ENCODE measurements around the gene S100A10. TPM values are rescaled to one million over a fixed set of nuclear protein-coding genes. Genes with fewer than 3 reads are reported as not detected.

Gene S100A10
- total and polyA plus RNA-seq, 2 donors from 2014 or later = 467 to 500 TPM

DNA sequence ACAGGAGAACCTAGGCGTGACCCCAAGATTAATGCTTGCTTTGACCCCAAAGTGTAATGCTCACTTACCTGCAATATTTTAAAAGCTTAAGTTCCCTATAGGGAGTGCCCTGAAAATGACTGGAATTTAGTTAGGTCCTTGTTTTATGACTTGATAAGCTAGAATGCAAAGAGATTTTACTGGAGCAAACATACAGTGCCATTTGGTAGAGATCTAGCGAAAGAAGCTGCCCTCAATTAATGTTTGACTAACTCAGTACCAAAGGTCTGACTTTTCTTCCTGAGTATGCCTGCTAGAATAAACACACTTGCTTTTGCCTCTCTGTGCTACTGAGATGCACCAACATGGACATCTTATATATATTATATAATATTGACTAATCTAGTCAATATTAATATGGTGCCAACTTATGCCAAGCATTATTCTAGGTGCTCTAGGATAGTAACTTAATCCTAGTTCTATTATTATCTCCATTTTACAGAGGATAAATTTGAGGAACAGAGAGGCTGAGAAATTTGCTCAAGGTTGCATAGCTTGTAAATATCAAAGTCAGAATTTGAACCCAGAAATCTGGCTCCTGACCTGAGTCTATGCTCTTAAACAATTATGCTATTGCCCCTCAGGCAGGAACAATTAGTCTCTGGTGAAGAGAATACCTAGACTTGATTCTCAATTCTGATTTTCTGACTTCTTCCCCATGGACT lies 18.2 kb downstream of the S100A10 start:
- H3K36me3 ChIP-seq (ENCODE audit: control insufficient read depth in 2 of 3, insufficient read depth in 3 of 3, low read length in 3 of 3) = no peaks in the 10 kb centered on the region
- H3K9me3 ChIP-seq (ENCODE audit: control insufficient read depth in 2 of 3, insufficient read depth in 1 of 3, low read length in 3 of 3) = no peaks in the 10 kb centered on the region
- H3K4me1 ChIP-seq (ENCODE audit: control insufficient read depth in 2 of 3, insufficient read depth in 2 of 3, low read depth in 1 of 3, low read length in 3 of 3) = peaks cover 7 to 10% (median 7%) of the 10 kb centered on the region in 3 donors
- H3K27ac ChIP-seq (ENCODE audit: low read depth in 2 of 2, low read length in 2 of 2) = peak overlapping the region; percentile 18 to 37
- TF ChIP-seq, protein P1, sequence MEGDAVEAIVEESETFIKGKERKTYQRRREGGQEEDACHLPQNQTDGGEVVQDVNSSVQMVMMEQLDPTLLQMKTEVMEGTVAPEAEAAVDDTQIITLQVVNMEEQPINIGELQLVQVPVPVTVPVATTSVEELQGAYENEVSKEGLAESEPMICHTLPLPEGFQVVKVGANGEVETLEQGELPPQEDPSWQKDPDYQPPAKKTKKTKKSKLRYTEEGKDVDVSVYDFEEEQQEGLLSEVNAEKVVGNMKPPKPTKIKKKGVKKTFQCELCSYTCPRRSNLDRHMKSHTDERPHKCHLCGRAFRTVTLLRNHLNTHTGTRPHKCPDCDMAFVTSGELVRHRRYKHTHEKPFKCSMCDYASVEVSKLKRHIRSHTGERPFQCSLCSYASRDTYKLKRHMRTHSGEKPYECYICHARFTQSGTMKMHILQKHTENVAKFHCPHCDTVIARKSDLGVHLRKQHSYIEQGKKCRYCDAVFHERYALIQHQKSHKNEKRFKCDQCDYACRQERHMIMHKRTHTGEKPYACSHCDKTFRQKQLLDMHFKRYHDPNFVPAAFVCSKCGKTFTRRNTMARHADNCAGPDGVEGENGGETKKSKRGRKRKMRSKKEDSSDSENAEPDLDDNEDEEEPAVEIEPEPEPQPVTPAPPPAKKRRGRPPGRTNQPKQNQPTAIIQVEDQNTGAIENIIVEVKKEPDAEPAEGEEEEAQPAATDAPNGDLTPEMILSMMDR (IDR thresholded peaks at IDR 0.05; ENCODE audit: borderline replicate concordance, extremely low read depth, insufficient read depth) = no peak
- DNase-seq (peak in 2 of 5 donors; percentile 49 to 60), FAIRE-seq (peak; percentile 57)
- H3K9ac ChIP-seq (ENCODE audit: low read length in 3 of 3) = no peak overlapping the region
- intact Hi-C loops (cut with DNase I) = no loop called here
- no peaks in the 10 kb centered on the region for H3K27me3 ChIP-seq (ENCODE audit: control insufficient read depth, insufficient read depth, low read length)
- no peak overlapping the region for H3K4me3 ChIP-seq (ENCODE audit: low read length in 3 of 3)

DNA sequence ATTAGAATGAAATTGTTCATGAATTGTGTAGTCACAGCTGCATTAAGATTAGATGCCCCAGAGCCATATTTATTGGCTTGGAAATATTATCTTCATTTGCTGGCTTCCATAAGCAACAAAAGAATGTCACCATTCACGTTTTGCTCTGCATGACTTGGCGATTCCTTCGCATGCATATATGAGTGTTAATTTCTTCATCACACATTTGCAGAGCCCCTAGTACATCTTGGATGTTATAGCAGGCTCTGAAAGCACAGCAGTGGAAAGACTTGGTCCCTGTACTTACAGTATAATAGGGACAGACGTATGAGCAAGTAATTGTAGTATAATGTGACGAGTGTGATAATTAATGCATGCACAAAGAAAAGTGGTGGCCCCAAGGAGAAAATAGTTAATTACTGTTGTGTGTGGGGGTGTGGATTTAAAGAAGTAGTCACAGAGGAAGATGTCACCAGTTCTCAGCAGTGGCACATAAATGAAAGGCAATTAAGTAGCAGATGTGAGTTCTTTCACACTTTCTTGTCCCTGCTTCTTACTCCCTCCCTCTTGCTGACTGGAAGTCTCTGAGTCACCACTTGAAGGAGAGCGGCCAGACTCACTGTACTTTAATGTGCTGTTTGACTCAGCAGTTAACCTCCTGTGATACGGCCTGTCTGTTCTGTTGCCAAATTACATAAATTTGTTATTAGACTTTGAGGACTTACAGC lies 21.0 kb downstream of the S100A10 start:
- FAIRE-seq (no peak), DNase-seq (peak in 3 of 5 donors; percentile 59 to 93 (median 87))
- Histone ChIP-seq H3K9ac (ENCODE audit: low read length in 3 of 3) (no peak overlapping the region), H3K36me3 (ENCODE audit: control insufficient read depth in 2 of 3, insufficient read depth in 3 of 3, low read length in 3 of 3) (no peaks in the 10 kb centered on the region), H3K4me1 (ENCODE audit: control insufficient read depth in 2 of 3, insufficient read depth in 2 of 3, low read depth in 1 of 3, low read length in 3 of 3) (peaks cover 7 to 10% (median 8%) of the 10 kb centered on the region in 3 donors), H3K27ac (ENCODE audit: low read depth in 2 of 2, low read length in 2 of 2) (peak overlapping the region in 1 of 2 donors; percentile 53), H3K27me3 (ENCODE audit: control insufficient read depth, insufficient read depth, low read length) (peaks cover 2% of the 10 kb centered on the region), H3K4me3 (ENCODE audit: low read length in 3 of 3) (no peak overlapping the region), H3K9me3 (ENCODE audit: control insufficient read depth in 2 of 3, insufficient read depth in 1 of 3, low read length in 3 of 3) (no peaks in the 10 kb centered on the region)
- TF ChIP-seq, protein P1 (IDR thresholded peaks at IDR 0.05; ENCODE audit: borderline replicate concordance, extremely low read depth, insufficient read depth) = no peak
- intact Hi-C loops (cut with DNase I) = no loop called here

DNA sequence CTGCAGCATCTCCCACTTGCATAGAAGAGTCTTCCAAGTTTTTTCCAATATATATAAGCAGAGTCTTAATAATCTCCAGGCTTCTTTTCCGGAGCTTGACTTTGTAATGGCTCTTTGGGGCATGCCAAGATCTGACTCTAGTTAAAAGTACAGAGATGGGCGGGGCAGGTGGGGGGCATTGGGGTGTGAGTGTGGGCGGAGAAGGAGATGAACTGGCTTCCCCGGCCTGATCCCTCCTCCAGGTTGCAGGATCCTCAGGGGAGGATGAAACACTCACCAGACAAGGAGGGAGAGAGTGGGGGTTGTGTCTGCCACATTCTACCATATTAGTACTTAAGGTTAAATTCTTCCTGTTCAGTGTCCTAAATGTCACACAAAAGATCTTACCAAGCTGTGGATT lies 23.0 kb downstream of the S100A10 start:
- intact Hi-C loops (cut with DNase I) = no loop called here
- no peaks in the 10 kb centered on the region for H3K9me3 ChIP-seq (ENCODE audit: control insufficient read depth in 2 of 3, insufficient read depth in 1 of 3, low read length in 3 of 3)
- DNase-seq (no peak), FAIRE-seq (no peak)
- no peak overlapping the region for H3K4me3 ChIP-seq (ENCODE audit: low read length in 3 of 3)
- peaks cover 7 to 10% (median 8%) of the 10 kb centered on the region in 3 donors for H3K4me1 ChIP-seq (ENCODE audit: control insufficient read depth in 2 of 3, insufficient read depth in 2 of 3, low read depth in 1 of 3, low read length in 3 of 3)
- TF ChIP-seq, protein P1 (IDR thresholded peaks at IDR 0.05; ENCODE audit: borderline replicate concordance, extremely low read depth, insufficient read depth) = no peak
- H3K27ac ChIP-seq (ENCODE audit: low read depth in 2 of 2, low read length in 2 of 2) = no peak overlapping the region
- H3K9ac ChIP-seq (ENCODE audit: low read length in 3 of 3) = no peak overlapping the region
- H3K36me3 ChIP-seq (ENCODE audit: control insufficient read depth in 2 of 3, insufficient read depth in 3 of 3, low read length in 3 of 3) = no peaks in the 10 kb centered on the region
- peaks cover 2% of the 10 kb centered on the region for H3K27me3 ChIP-seq (ENCODE audit: control insufficient read depth, insufficient read depth, low read length)

All from kidney (tissue), 14 donors.